PC-3 (cell line): ENCODE measurements around the gene HTRA2. TPM values are rescaled to one million over a fixed set of nuclear protein-coding genes. Genes with fewer than 3 reads are reported as not detected.
"Not testable (repeated sequence)": the region's sequence is repeated elsewhere in the genome, so short reads cannot be mapped to it uniquely, and the experiment has no call there.

Experiments used
- ATAC-seq: fragments of 200-7000 bp; cut with Tn5 transposase; 2 replicates; pipeline ENCODE4 v1.9.1; 2020; ENCODE audit warnings: mild to moderate bottlenecking, moderate library complexity
- BruUV-seq: library from RNA; stranded (reverse); fragments of 400-500 nt; replicated peaks from 2 replicates; lab custom pipeline; 2021; lab: Mats Ljungman, UMichigan
- CTCF ChIA-PET: fragments of 300-600 bp; sonication (Branson Sonifier 250); formaldehyde crosslinking; loops from one replicate; lab custom pipeline; 2022; ENCODE audit warnings: antibody characterized with exemption; lab: Charles Lee
- POLR2A ChIA-PET: fragments of 300-600 bp; sonication (Branson Sonifier 250); formaldehyde crosslinking; loops from one replicate; lab custom pipeline; 2022; ENCODE audit warnings: antibody characterized with exemption; ENCODE audit not compliant: unreplicated experiment; lab: Charles Lee
- DNase-seq: peaks from one replicate; pipeline ENCODE4 v3.0.0-alpha.2; 2015
- H2AFZ ChIP-seq: fragments of 300-600 bp; sonication (generic); 2 replicates; pipeline ENCODE4 v1.6.0; 2016; ENCODE audit warnings: antibody characterized with exemption, low read length
- H3F3A ChIP-seq: fragments of 300-600 bp; sonication (generic); one replicate; pipeline ENCODE4 v1.6.0; 2017; ENCODE audit warnings: antibody characterized with exemption, low read length, control low read depth, mild to moderate bottlenecking; ENCODE audit not compliant: unreplicated experiment
- H3K27ac ChIP-seq: fragments of 300-600 bp; sonication (generic); 2 replicates; pipeline ENCODE4 v1.5.1; 2016; ENCODE audit warnings: mild to moderate bottlenecking, low read length
- H3K27me3 ChIP-seq: fragments of 300-600 bp; sonication (generic); 2 replicates; pipeline ENCODE4 v1.6.1; 2016; ENCODE audit warnings: low read length, mixed read lengths
- H3K36me3 ChIP-seq: fragments of 300-600 bp; sonication (generic); 2 replicates; pipeline ENCODE4 v1.6.1; 2016; ENCODE audit warnings: low read depth, mixed run types, low read length, mixed read lengths
- H3K4me1 ChIP-seq: fragments of 300-600 bp; sonication (generic); 2 replicates; pipeline ENCODE4 v1.5.1; 2016; ENCODE audit warnings: low read length; ENCODE audit not compliant: insufficient read depth
- H3K4me2 ChIP-seq: fragments of 300-600 bp; sonication (generic); 2 replicates; pipeline ENCODE4 v1.6.0; 2016; ENCODE audit warnings: low read length
- H3K4me3 ChIP-seq: fragments of 300-600 bp; sonication (generic); 2 replicates; pipeline ENCODE4 v1.5.1; 2016; ENCODE audit warnings: mild to moderate bottlenecking, low read length, mixed read lengths
- H3K79me2 ChIP-seq: fragments of 300-600 bp; sonication (generic); 2 replicates; pipeline ENCODE4 v1.6.1; 2017; ENCODE audit warnings: low read length, mixed read lengths
- H3K9ac ChIP-seq: fragments of 300-600 bp; sonication (generic); 2 replicates; pipeline ENCODE4 v1.6.0; 2016; ENCODE audit warnings: mild to moderate bottlenecking, low read length
- H3K9me2 ChIP-seq: fragments of 300-600 bp; sonication (generic); replicated peaks from 2 replicates; pipeline ENCODE4 v1.6.1; 2016; ENCODE audit warnings: mixed run types, low read length, mixed read lengths
- H3K9me3 ChIP-seq: fragments of 300-600 bp; sonication (generic); 2 replicates; pipeline ENCODE4 v1.6.1; 2016; ENCODE audit warnings: low read length, mixed read lengths
- H4K20me1 ChIP-seq: fragments of 300-600 bp; sonication (generic); 2 replicates; pipeline ENCODE4 v1.6.1; 2016; ENCODE audit warnings: low read length, mixed read lengths
- EZH2 ChIP-seq: fragments of 300-600 bp; sonication (generic); IDR thresholded peaks from one replicate; pipeline ENCODE4 v1.6.1; 2017; ENCODE audit warnings: antibody characterized with exemption, mild to moderate bottlenecking, low read length; ENCODE audit not compliant: unreplicated experiment
- EZH2phosphoT487 ChIP-seq: fragments of 300-600 bp; sonication (generic); IDR thresholded peaks from 2 replicates; pipeline ENCODE4 v1.6.1; 2018; ENCODE audit warnings: mild to moderate bottlenecking, antibody characterized with exemption, low read length, borderline replicate concordance
- intact Hi-C: fragments of 100-400 bp; cut with micrococcal nuclease; formaldehyde crosslinking; loops from 2 replicates; pipeline ENCODE4 v1.9.0; 2023
- total RNA-seq: library from RNA; depleted of rRNA; stranded (reverse); fragments of >200 nt; gene quantifications from 2 replicates; pipeline ENCODE4 v1.2.3, GENCODE V29; 2014
- TF ChIP-seq, protein P1 (sequence below): fragments of 300-600 bp; sonication (generic); conservative IDR thresholded peaks from 2 replicates; pipeline ENCODE4 v1.5.1; 2017; ENCODE audit warnings: antibody characterized with exemption, low read depth, mild to moderate bottlenecking, low read length

HTRA2 gene
- total RNA-seq, 1 experiment from 2014 or later, result 71.8 TPM

DNA sequence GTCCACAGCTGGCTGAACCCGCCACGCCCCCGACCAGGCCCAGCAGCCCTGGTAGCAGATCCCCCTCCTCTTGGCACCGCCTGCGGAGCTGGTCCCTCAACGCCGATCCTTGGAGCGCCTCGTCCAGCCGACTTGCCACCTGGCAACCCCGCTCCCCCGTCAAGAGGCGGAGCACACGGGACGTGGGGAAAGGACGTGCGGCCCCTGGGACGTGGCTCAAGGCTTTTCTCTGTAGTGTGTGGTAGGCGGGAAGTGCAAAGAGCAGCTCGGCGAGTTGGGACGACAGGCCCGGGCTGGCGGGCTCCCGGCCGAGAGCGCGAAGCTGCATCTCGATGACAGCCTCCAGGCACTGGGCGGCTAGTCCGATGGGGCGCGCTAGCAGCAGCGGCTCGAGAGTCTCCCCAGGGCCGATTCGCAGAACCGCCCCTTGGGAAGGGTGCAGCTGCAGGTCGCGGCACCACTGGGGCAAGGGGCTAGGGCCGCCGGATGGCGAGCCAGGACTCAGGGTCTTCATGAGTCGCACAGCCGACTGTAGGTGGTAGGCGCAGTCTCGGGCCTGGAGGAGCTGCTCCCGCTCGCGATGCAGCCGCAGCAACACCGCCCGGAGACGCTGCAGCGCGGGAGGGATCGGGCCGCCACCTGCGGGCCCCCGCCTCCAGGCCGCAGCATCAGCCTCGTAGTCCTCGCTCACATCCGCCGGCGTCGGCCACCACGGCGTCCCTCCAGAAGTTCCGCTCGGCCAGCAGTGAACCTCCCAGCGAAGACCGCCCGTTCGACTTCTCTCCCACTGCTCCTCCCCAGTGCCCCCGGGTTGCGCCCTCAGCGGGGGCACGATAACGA, 47.6 kb upstream of the HTRA2 start:
- no peaks in the 10 kb centered on the region for H4K20me1 ChIP-seq
- TF ChIP-seq, protein P1, sequence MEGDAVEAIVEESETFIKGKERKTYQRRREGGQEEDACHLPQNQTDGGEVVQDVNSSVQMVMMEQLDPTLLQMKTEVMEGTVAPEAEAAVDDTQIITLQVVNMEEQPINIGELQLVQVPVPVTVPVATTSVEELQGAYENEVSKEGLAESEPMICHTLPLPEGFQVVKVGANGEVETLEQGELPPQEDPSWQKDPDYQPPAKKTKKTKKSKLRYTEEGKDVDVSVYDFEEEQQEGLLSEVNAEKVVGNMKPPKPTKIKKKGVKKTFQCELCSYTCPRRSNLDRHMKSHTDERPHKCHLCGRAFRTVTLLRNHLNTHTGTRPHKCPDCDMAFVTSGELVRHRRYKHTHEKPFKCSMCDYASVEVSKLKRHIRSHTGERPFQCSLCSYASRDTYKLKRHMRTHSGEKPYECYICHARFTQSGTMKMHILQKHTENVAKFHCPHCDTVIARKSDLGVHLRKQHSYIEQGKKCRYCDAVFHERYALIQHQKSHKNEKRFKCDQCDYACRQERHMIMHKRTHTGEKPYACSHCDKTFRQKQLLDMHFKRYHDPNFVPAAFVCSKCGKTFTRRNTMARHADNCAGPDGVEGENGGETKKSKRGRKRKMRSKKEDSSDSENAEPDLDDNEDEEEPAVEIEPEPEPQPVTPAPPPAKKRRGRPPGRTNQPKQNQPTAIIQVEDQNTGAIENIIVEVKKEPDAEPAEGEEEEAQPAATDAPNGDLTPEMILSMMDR, result no peak
- no peak for TF ChIP-seq EZH2
- no peak for TF ChIP-seq EZH2phosphoT487
- peaks cover 5% of the 10 kb centered on the region; the same call in 1 of the 2 replicates for H3K36me3 ChIP-seq
- peak overlapping the region; percentile 46 for H3K27ac ChIP-seq
- ATAC-seq (peak; percentile 41), DNase-seq (peak; percentile 37)
- CTCF ChIA-PET, result interaction anchor here (1.3 kb wide), 1 partner anchor 50 kb away, joined by 5 read pairs; no protein-coding TSS in a partner anchor
- H2AFZ ChIP-seq, result peak overlapping the region; percentile 97
- BruUV-seq, result no TSS peak
- peaks cover 50% of the 10 kb centered on the region for H3K79me2 ChIP-seq
- H3K9ac ChIP-seq, result peak overlapping the region; percentile 84
- no peaks in the 10 kb centered on the region for H3K9me2 ChIP-seq
- peak overlapping the region; percentile 84 for H3K4me3 ChIP-seq
- intact Hi-C loops, result loop anchor here (1.0 kb wide), 1 partner anchor 27 kb away; the partner anchor contains the start of gene INO80B
- POLR2A ChIA-PET, result no interaction called here
- H3F3A ChIP-seq, result no peaks in the 10 kb centered on the region
- H3K27me3 ChIP-seq, result no peaks in the 10 kb centered on the region
- H3K4me1 ChIP-seq, result peaks cover 20% of the 10 kb centered on the region
- peak overlapping the region; percentile 91 for H3K4me2 ChIP-seq
- H3K9me3 ChIP-seq, result no peaks in the 10 kb centered on the region

DNA sequence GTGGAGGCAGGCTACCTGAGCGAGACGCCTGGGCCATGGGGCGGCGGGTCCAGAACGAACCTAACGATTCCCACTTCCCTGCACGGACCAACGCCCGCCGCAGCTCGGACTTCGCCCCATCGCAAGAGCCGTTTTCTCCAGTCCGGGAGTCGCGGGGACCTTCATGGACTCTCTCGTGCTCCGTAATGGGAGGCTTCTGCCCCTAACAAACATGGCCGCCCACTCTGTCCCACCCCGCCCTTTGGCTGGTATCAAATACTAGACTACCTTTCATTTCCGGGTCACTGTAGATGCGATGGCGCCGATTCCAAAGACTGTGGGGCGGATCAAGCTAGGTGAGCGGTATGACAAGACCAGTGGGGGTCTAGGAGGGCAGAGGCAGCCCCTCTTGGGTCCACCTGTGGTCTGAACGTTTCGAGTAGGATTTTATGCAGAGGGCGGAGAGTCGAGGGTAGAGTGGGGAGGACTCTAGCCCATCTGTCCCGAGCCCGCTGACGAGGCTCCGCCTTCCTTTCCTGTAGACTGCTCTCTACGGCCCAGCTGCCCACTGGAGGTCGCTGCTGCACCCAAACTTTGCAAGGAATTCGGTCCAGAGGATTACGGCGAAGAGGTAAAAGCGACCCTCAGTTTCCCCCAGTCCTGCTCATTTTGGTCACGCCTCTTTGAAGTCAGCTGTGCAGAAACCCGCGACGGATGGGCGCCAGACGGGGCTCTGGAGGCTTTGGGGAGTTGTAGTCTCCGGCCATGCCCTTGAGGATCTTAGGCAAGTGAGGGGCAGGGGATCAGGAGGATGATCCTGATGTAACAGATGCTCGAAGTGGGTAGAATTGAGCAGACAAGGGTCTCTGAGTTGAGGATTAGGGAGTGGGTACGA, 46.7 kb upstream of the HTRA2 start, which contains the start of the genes CCDC142 and TTC31:
TSS of gene CCDC142 (minus strand) at position 198 of the 874 bp plus-strand sequence. CDS start at position 37, 161 bp downstream.
TSS of gene TTC31 (plus strand) at position 281 of the 874 bp plus-strand sequence. CDS start at position 296, 15 bp downstream.
- no peaks in the 10 kb centered on the region for H3K27me3 ChIP-seq
- peak within 1 kb of the TSS; percentile 46 for H3K27ac ChIP-seq
- H3K9me2 ChIP-seq, result no peaks in the 10 kb centered on the region
- ATAC-seq, result peak; percentile 90
- TF ChIP-seq EZH2 (no peak), EZH2phosphoT487 (no peak)
- TF ChIP-seq, protein P1, result peak; percentile 95
- DNase-seq, result peak; percentile 94
- ChIA-PET CTCF (interaction anchor here (0.8 to 1.3 kb wide), 2 partner anchors 31 to 49 kb away, joined by 5 to 7 read pairs; partner anchors contain the start of gene TLX2), POLR2A (no interaction called here)
- H3K79me2 ChIP-seq, result peaks cover 50% of the 10 kb centered on the region
- H4K20me1 ChIP-seq, result no peaks in the 10 kb centered on the region
- H3K4me2 ChIP-seq, result peak within 1 kb of the TSS; percentile 91
- peaks cover 2% of the 10 kb centered on the region; the same call in 1 of the 2 replicates for H3K36me3 ChIP-seq
- H3K4me3 ChIP-seq, result peak within 1 kb of the TSS; percentile 84
- BruUV-seq, result TSS peak; percentile 95
- intact Hi-C loops, result loop anchor here (1.0 kb wide), 6 partner anchors 15 to 104 kb away; partner anchors contain the start of genes AUP1, HTRA2, INO80B and PCGF1
- H3K9me3 ChIP-seq, result no peaks in the 10 kb centered on the region
- peak within 1 kb of the TSS; percentile 84 for H3K9ac ChIP-seq
- peaks cover 24% of the 10 kb centered on the region for H3K4me1 ChIP-seq
- peak within 1 kb of the TSS; percentile 97 for H2AFZ ChIP-seq
- H3F3A ChIP-seq, result no peaks in the 10 kb centered on the region

DNA sequence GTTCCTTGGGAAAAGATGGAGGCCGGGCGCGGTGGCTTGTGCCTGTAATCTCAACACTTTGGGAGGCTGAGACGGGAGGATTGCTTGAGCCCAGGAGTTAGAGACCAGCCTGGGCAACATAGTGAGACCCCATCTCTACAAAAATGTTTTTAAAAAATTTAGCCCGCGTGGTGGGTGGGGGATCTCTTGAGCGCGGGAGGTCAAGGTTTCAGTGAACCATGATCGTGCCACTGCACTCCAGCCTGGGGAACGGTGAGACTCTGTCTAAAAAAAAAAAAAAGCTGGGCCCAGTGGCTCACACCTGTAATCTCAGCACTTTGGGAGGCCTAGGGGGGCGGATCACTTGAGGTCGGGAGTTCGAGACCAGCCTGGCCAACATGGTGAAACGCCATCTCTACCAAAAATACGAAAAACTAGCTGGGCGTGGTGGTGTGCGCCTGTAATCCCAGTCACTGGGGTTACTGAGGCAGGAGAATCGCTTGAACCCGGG, 46.0 kb upstream of the HTRA2 start:
- H3K4me3 ChIP-seq, result peak overlapping the region; percentile 84
- H3K79me2 ChIP-seq, result peaks cover 50% of the 10 kb centered on the region
- DNase-seq, ATAC-seq, H3K36me3 ChIP-seq, H3K9me3 ChIP-seq, POLR2A ChIA-PET, H3K27me3 ChIP-seq, H4K20me1 ChIP-seq, H3F3A ChIP-seq, H3K27ac ChIP-seq, BruUV-seq, H3K9me2 ChIP-seq: not testable (repeated sequence)
- H3K4me2 ChIP-seq, result peak overlapping the region; percentile 91
- peak overlapping the region; percentile 84 for H3K9ac ChIP-seq
- CTCF ChIA-PET, result interaction anchor here (0.8 kb wide), 1 partner anchor 31 kb away, joined by 7 read pairs; the partner anchor contains the start of gene TLX2
- peaks cover 29% of the 10 kb centered on the region for H3K4me1 ChIP-seq
- peak overlapping the region; percentile 97 for H2AFZ ChIP-seq
- intact Hi-C loops, result loop anchor here (1.0 kb wide), 5 partner anchors 15 to 104 kb away; partner anchors contain the start of genes AUP1, HTRA2, PCGF1 and WBP1
